Coronary artery (tissue), 2 donors: ENCODE data around the gene TMEM141.
"Not testable (repeated sequence)": the region's sequence is repeated elsewhere in the genome, so short reads cannot be mapped to it uniquely, and the experiment has no call there.

ENCODE experiments used
- DNase-seq: peaks from one replicate; pipeline ENCODE4 v3.0.0-alpha.2; 2017; ENCODE audit warnings: low spot score
- H3K27ac ChIP-seq, 2 donors: fragments of 200-600 bp; sonication (generic); one replicate each; pipeline ENCODE4 v1.5.1; 2016 to 2019
- H3K4me3 ChIP-seq: fragments of 200-600 bp; sonication (generic); 2 replicates; pipeline ENCODE4 v1.5.1; 2016; ENCODE audit warnings: mild to moderate bottlenecking, moderate library complexity
- CTCF ChIP-seq: fragments of 200-600 bp; sonication (generic); IDR thresholded peaks from one replicate; pipeline ENCODE4 v1.5.1; 2019; ENCODE audit warnings: antibody characterized with exemption

The TMEM141 gene

GRCh38 chr9:136802321-136802720 is 11.2 kb downstream of the TMEM141 start:
- no peak overlapping the region for H3K27ac ChIP-seq
- no peak for DNase-seq
- TF ChIP-seq CTCF, result no peak
- H3K4me3 ChIP-seq, result no peak overlapping the region

GRCh38 chr9:136803009-136803550 is 11.9 kb downstream of the TMEM141 start:
- DNase-seq, H3K4me3 ChIP-seq, H3K27ac ChIP-seq: not testable (repeated sequence)

- DNase-seq, result no peak
Observed at GRCh38 chr9:136803551-136804508, 12.7 kb downstream of the TMEM141 start.

GRCh38 chr9:136804509-136805206 is 13.5 kb downstream of the TMEM141 start:
- H3K27ac ChIP-seq, result no peak overlapping the region
- H3K4me3 ChIP-seq, result no peak overlapping the region
- no peak for TF ChIP-seq CTCF
- no peak for DNase-seq

More at GRCh38 chr9:136803551-136804508, 12.7 kb downstream of the TMEM141 start:
- no peak for TF ChIP-seq CTCF
- H3K27ac ChIP-seq, result no peak overlapping the region
- H3K4me3 ChIP-seq, result no peak overlapping the region

GRCh38 chr9:136805207-136805740 is 14.1 kb downstream of the TMEM141 start:
- Histone ChIP-seq H3K4me3 (no peak overlapping the region), H3K27ac (no peak overlapping the region)
- no peak for TF ChIP-seq CTCF
- no peak for DNase-seq

- Histone ChIP-seq H3K27ac (no peak overlapping the region), H3K4me3 (no peak overlapping the region)
- TF ChIP-seq CTCF, result no peak
- DNase-seq, result no peak
Observed at GRCh38 chr9:136806067-136806466, 14.9 kb downstream of the TMEM141 start.

- H3K4me3 ChIP-seq, result peak overlapping the region; percentile 89
- DNase-seq, result no peak
- peak overlapping the region; percentile 78 to 93 for H3K27ac ChIP-seq
- TF ChIP-seq CTCF, result no peak
Observed at GRCh38 chr9:136806631-136807201, 15.6 kb downstream of the TMEM141 start.
